Esophagus muscularis mucosa (tissue), 4 donors: ENCODE measurements around the gene FBXW4. TPM values are rescaled to one million over a fixed set of nuclear protein-coding genes. Genes with fewer than 3 reads are reported as not detected.

Experiments
- DNase-seq: peaks from one replicate; pipeline ENCODE4 v3.0.0-alpha.2; 2017; ENCODE audit errors: extremely low spot score
- H3K27ac ChIP-seq, 4 donors: fragments of 200-600 bp; sonication (generic); replicated peaks in 1 of 4; 1 replicate in 3 of 4; 2 replicates in 1 of 4; pipeline ENCODE4 v1.5.1; 2016 to 2019; ENCODE audit warnings: mild to moderate bottlenecking in 1 of 4
- H3K27me3 ChIP-seq, 4 donors: fragments of 200-600 bp; sonication (generic); one replicate each; pipeline versions ENCODE4 v1.5.1 to v1.6.0; 2016 to 2019
- H3K36me3 ChIP-seq, 4 donors: fragments of 200-600 bp; sonication (generic); one replicate each; pipeline ENCODE4 v1.5.1; 2016 to 2019
- H3K4me1 ChIP-seq, 4 donors: fragments of 200-600 bp; sonication (generic); one replicate each; pipeline ENCODE4 v1.5.1; 2016 to 2019
- H3K4me3 ChIP-seq, 4 donors: fragments of 200-600 bp; sonication (generic); 1 replicate in 2 of 4; 2 replicates in 2 of 4; pipeline ENCODE4 v1.5.1; 2016 to 2019; ENCODE audit warnings: mild to moderate bottlenecking in 4 of 4, moderate library complexity in 1 of 4
- H3K9me3 ChIP-seq, 4 donors: fragments of 200-600 bp; sonication (generic); 1 replicate in 3 of 4; 2 replicates in 1 of 4; pipeline ENCODE4 v1.5.1; 2016 to 2019
- CTCF ChIP-seq, 3 experiments: fragments of 200-600 bp in 2 of 3; fragments of 450-650 bp in 1 of 3; sonication (generic) in 2 of 3; IDR thresholded peaks; one replicate each; pipeline ENCODE4 v1.5.1; 2017 to 2019; ENCODE audit warnings: antibody characterized with exemption in 3 of 3, mild to moderate bottlenecking in 2 of 3, moderate library complexity in 1 of 3
- EP300 ChIP-seq: sonication (generic); formaldehyde crosslinking; IDR thresholded peaks from one replicate; pipeline ENCODE4 v1.6.1; 2017; ENCODE audit warnings: antibody characterized with exemption
- POLR2A ChIP-seq: fragments of 450-650 bp; IDR thresholded peaks from one replicate; pipeline ENCODE4 v1.6.1; 2017; ENCODE audit warnings: antibody characterized with exemption, moderate library complexity, mild to moderate bottlenecking, low read depth
- POLR2AphosphoS5 ChIP-seq, 2 donors: sonication (generic); formaldehyde crosslinking; IDR thresholded peaks; one replicate each; pipeline ENCODE4 v1.6.1; 2017; ENCODE audit warnings: antibody characterized with exemption in 2 of 2
- WGBS: methylation state at CpG from one replicate; pipeline ENCODE4 v1.1.5; 2018; 5-methylcytosine and 5-hydroxymethylcytosine counted together
- intact Hi-C: fragments of 100-400 bp; cut with DNase I; formaldehyde crosslinking; loops from one replicate; pipeline ENCODE4 v1.15.1; 2023
- total RNA-seq, 4 donors: library from RNA; depleted of rRNA; stranded (reverse); fragments of >200 nt; gene quantifications; one replicate each; pipeline versions ENCODE4 v1.1.0 to v1.2.1, GENCODE V29; 2016

Gene FBXW4
- total RNA-seq, 4 donors from 2014 or later: 101 to 168 (median 115) TPM

GRCh38 chr10:101566333-101567164 is 128.4 kb downstream of the FBXW4 start:
- Histone ChIP-seq H3K4me1 (peaks cover 23 to 33% (median 29%) of the 10 kb centered on the region in 4 donors), H3K4me3 (peak overlapping the region; percentile 29 to 33 (median 32)), H3K27me3 (peaks cover 6 to 95% (median 35%) of the 10 kb centered on the region in 4 donors), H3K9me3 (no peaks in the 10 kb centered on the region), H3K36me3 (no peaks in the 10 kb centered on the region), H3K27ac (no peak overlapping the region)
- WGBS: 60% methylated on average over 8 of the region's 59 CpGs
- intact Hi-C loops: loop anchor here (5.0 kb wide), 1 partner anchor 404 kb away; no protein-coding TSS in a partner anchor
- TF ChIP-seq EP300: no peak
- TF ChIP-seq POLR2AphosphoS5 (IDR thresholded peaks at IDR 0.05): no peak
- TF ChIP-seq POLR2A: no peak
- no peak for TF ChIP-seq CTCF (IDR thresholded peaks at IDR 0.05)
- DNase-seq: no peak

DNA sequence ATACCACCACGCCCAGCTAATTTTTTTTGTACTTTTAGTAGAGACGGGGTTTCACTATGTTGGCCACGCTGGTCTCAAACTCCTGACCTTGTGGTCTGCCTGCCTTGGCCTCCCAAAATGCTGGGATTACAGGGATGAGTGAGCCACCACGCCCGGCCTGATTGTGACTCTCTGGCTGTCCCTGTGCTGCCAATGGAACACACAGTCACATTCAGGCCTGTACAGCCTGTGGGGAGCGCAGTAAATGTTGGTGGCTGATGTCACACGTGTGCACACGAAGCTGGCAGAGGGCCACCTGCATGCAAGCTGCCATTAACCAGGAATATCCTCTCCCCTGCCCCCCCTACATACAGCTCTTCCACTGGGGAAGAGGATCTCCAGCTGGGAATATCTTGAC is 129.0 kb downstream of the FBXW4 start:
- no peaks in the 10 kb centered on the region for H3K36me3 ChIP-seq
- TF ChIP-seq EP300 (no peak), CTCF (IDR thresholded peaks at IDR 0.05) (no peak), POLR2AphosphoS5 (IDR thresholded peaks at IDR 0.05) (no peak), POLR2A (no peak)
- 80% methylated on average over 5 of the region's 8 CpGs for WGBS
- intact Hi-C loops: loop anchor here (5.0 kb wide), 1 partner anchor 404 kb away; no protein-coding TSS in a partner anchor
- DNase-seq: no peak
- peaks cover 6 to 98% (median 35%) of the 10 kb centered on the region in 4 donors for H3K27me3 ChIP-seq
- H3K27ac ChIP-seq: no peak overlapping the region
- H3K9me3 ChIP-seq: no peaks in the 10 kb centered on the region
- H3K4me3 ChIP-seq: no peak overlapping the region
- H3K4me1 ChIP-seq: peaks cover 22 to 29% (median 28%) of the 10 kb centered on the region in 4 donors

DNA sequence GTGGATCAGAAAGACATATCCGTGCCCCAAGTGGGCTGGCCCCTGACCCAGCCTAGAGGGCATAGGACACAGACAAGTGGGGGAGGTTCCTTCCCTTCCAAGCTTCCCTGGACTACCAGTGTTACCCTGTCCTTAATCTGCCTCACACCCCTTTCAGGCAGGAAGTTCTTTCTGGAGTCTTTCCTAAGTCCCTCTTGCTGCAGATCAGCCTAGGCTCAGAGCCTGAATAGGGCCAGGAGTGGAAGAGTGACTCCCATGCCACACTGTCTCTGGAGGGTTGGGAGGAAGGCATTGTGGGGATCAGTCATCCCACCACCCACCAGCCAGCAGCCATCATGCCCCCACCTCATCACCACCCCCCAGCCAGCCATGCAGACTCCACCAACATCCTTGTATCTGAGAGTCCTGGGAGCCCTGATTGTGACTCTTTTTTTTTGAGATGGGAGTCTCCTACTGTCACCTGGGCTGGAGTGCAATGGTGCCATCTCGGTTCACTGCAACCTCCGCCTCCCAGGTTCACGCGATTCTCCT is 129.5 kb downstream of the FBXW4 start:
- intact Hi-C loops: loop anchor here (5.0 kb wide), 1 partner anchor 403 kb away; no protein-coding TSS in a partner anchor
- Histone ChIP-seq H3K4me3 (no peak overlapping the region), H3K27ac (no peak overlapping the region), H3K4me1 (peaks cover 17 to 24% (median 23%) of the 10 kb centered on the region in 4 donors), H3K36me3 (no peaks in the 10 kb centered on the region), H3K9me3 (no peaks in the 10 kb centered on the region), H3K27me3 (peaks cover 6 to 98% (median 35%) of the 10 kb centered on the region in 4 donors)
- WGBS: 88% methylated on average over 5 of the region's 5 CpGs
- no peak for TF ChIP-seq POLR2A
- no peak for TF ChIP-seq POLR2AphosphoS5 (IDR thresholded peaks at IDR 0.05)
- no peak for TF ChIP-seq EP300
- no peak for TF ChIP-seq CTCF (IDR thresholded peaks at IDR 0.05)
- no peak for DNase-seq

DNA sequence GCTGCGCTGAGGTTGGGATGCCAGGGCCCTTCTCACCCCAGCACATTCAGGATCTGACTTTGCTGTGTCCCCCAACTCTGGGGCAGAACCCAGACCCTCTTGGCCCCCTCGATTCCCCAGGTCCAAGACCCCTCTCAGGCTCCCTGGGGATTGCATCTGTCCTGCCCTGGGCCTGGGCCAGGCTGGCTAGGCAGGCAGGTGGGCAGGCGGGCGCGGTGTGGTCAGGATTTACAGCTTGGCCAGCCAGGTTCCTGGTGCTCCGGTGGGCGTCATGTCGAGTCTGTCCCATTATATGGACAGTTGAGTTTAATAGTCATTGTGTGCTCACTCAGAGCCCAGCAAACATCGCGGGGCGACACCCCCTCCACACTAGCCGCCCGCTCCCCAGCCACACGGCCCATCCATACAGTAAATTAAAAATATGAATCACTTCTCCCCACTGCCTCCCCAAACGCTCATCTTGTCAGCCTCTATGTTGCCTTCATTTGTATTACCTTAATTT is 130.4 kb downstream of the FBXW4 start:
- no peak for TF ChIP-seq EP300
- TF ChIP-seq POLR2A: no peak
- no peak for TF ChIP-seq POLR2AphosphoS5 (IDR thresholded peaks at IDR 0.05)
- TF ChIP-seq CTCF (IDR thresholded peaks at IDR 0.05): no peak
- intact Hi-C loops: no loop called here
- H3K27me3 ChIP-seq: peaks cover 6 to 99% (median 29%) of the 10 kb centered on the region in 4 donors
- WGBS: 79% methylated on average over 12 of the region's 15 CpGs
- DNase-seq: no peak
- no peaks in the 10 kb centered on the region for H3K36me3 ChIP-seq
- H3K27ac ChIP-seq: no peak overlapping the region
- no peak overlapping the region for H3K4me3 ChIP-seq
- H3K4me1 ChIP-seq: peaks cover 10 to 15% (median 14%) of the 10 kb centered on the region in 4 donors
- H3K9me3 ChIP-seq: no peaks in the 10 kb centered on the region
